ENCODE data around the gene SBF1. TPM values are rescaled to one million over a fixed set of nuclear protein-coding genes. Genes with fewer than 3 reads are reported as not detected.

The SBF1 gene
- total RNA-seq, 1 donor from 2014 or later: 37.3 TPM

GRCh38 chr22:50396751-50397370 lies 78.0 kb downstream of the SBF1 start:
- no peak overlapping the region for H3K27ac ChIP-seq
- TF ChIP-seq CTCF (IDR thresholded peaks at IDR 0.05): no peak
- no peak for TF ChIP-seq POLR2A (IDR thresholded peaks at IDR 0.05)
- no peak for TF ChIP-seq POLR2AphosphoS5 (IDR thresholded peaks at IDR 0.05; ENCODE audit: insufficient read depth in 1 of 2, low read depth in 1 of 2)
- no peaks in the 10 kb centered on the region for H3K9me3 ChIP-seq
- peaks cover 0 to 20% of the 10 kb centered on the region in 2 donors for H3K36me3 ChIP-seq
- intact Hi-C loops (cut with DNase I): no loop called here
- DNase-seq (ENCODE audit: extremely low spot score in 2 of 2): no peak
- no peaks in the 10 kb centered on the region for H3K27me3 ChIP-seq
- peaks cover 6% of the 10 kb centered on the region for H3K4me1 ChIP-seq
- H3K4me3 ChIP-seq: no peak overlapping the region

Other genes starting within 250 kb of the SBF1 start
- 45.4 TPM for gene TUBGCP6, start 230.0 kb downstream of the SBF1 start, total RNA-seq
- gene HDAC10, start 223.8 kb downstream of the SBF1 start, total RNA-seq: 29.2 TPM
- gene MAPK12, start 213.4 kb downstream of the SBF1 start, total RNA-seq: 15.0 TPM
- 7.4 TPM for gene MAPK11, start 204.7 kb downstream of the SBF1 start, total RNA-seq
- 180 TPM for gene PLXNB2, start 167.4 kb downstream of the SBF1 start, total RNA-seq
- 2.7 TPM for gene DENND6B, start 148.0 kb downstream of the SBF1 start, total RNA-seq
- 49.1 TPM for gene PPP6R2, start 131.7 kb downstream of the SBF1 start, total RNA-seq
- not detected for gene ADM2, start 6.5 kb upstream of the SBF1 start, total RNA-seq
- gene MIOX, start 11.8 kb upstream of the SBF1 start, total RNA-seq: not detected
- 57.0 TPM for gene LMF2, start 32.7 kb upstream of the SBF1 start, total RNA-seq
- 45.7 TPM for gene NCAPH2, start 33.2 kb upstream of the SBF1 start, total RNA-seq
- gene SCO2, start 50.6 kb upstream of the SBF1 start, total RNA-seq: 25.0 TPM
- gene TYMP, start 55.0 kb upstream of the SBF1 start, total RNA-seq: 82.0 TPM
- gene KLHDC7B, start 70.9 kb upstream of the SBF1 start, total RNA-seq: 0.49 TPM
- not detected for gene SYCE3, start 87.9 kb upstream of the SBF1 start, total RNA-seq
- gene CPT1B, start 103.4 kb upstream of the SBF1 start, total RNA-seq: 29.2 TPM
- 51.6 TPM for gene CHKB, start 107.8 kb upstream of the SBF1 start, total RNA-seq
- 3.2 TPM for gene MAPK8IP2, start 125.8 kb upstream of the SBF1 start, total RNA-seq
- gene ARSA, start 153.1 kb upstream of the SBF1 start, total RNA-seq: 44.2 TPM
- gene SHANK3, start 197.8 kb upstream of the SBF1 start, total RNA-seq: 20.4 TPM

Data from vagina (tissue), 2 donors.